GM21786 (cell line): ENCODE results near the gene NAA25.
A peak's percentile ranks its signal among the peaks of the same experiment; 100 is the strongest.
"Not testable (repeated sequence)": the region's sequence is repeated elsewhere in the genome, so short reads cannot be mapped to it uniquely, and the experiment has no call there.

Experiments used
- ATAC-seq: cut with Tn5 transposase; IDR thresholded peaks from one replicate; pipeline ENCODE4 v1.9.1; 2021; ENCODE audit not compliant: unreplicated experiment

Gene NAA25

GRCh38 chr12:112063273-112063672, 45.3 kb downstream of the NAA25 start:
- ATAC-seq: no peak

GRCh38 chr12:112061137-112061536, 47.4 kb downstream of the NAA25 start:
- no peak for ATAC-seq

GRCh38 chr12:112049351-112049750, 59.2 kb downstream of the NAA25 start:
- no peak for ATAC-seq

- ATAC-seq: no peak
These were observed 62.6 kb downstream of the NAA25 start for GRCh38 chr12:112046003-112046402.

- ATAC-seq: not testable (repeated sequence)
These were observed 72.0 kb downstream of the NAA25 start for GRCh38 chr12:112036614-112037013.

- ATAC-seq: no peak
These were observed 73.3 kb downstream of the NAA25 start for GRCh38 chr12:112035219-112035785.

- no peak for ATAC-seq
These were observed 76.3 kb downstream of the NAA25 start for GRCh38 chr12:112032292-112032691.

GRCh38 chr12:112031472-112031871, 77.1 kb downstream of the NAA25 start:
- no peak for ATAC-seq

GRCh38 chr12:112029301-112029700, 79.3 kb downstream of the NAA25 start:
- ATAC-seq: no peak

- no peak for ATAC-seq
These were observed 82.7 kb downstream of the NAA25 start for GRCh38 chr12:112025808-112026375.

GRCh38 chr12:112023759-112024396, 84.7 kb downstream of the NAA25 start:
- no peak for ATAC-seq

GRCh38 chr12:112022241-112023016, 86.2 kb downstream of the NAA25 start:
- no peak for ATAC-seq

- no peak for ATAC-seq
These were observed 87.6 kb downstream of the NAA25 start for GRCh38 chr12:112020947-112021457.

- ATAC-seq: no peak
These were observed 89.9 kb downstream of the NAA25 start for GRCh38 chr12:112018571-112019237.

- no peak for ATAC-seq
These were observed 91.5 kb downstream of the NAA25 start for GRCh38 chr12:112017041-112017440.

GRCh38 chr12:112015938-112016337, 92.6 kb downstream of the NAA25 start:
- no peak for ATAC-seq

- peak; percentile 3 for ATAC-seq
These were observed 94.8 kb downstream of the NAA25 start for GRCh38 chr12:112013601-112014402.

GRCh38 chr12:112012775-112013600, 95.6 kb downstream of the NAA25 start, which contains the start of the genes ERP29 and TMEM116:
TSS of gene ERP29 (plus strand) at chr12:112013426. CDS start at chr12:112013466, 40 bp downstream.
TSS of gene TMEM116 (minus strand) at chr12:112013165. CDS start at chr12:112005270, 7,895 bp downstream.
- peak; percentile 60 for ATAC-seq

- ATAC-seq: no peak
These were observed 96.9 kb downstream of the NAA25 start for GRCh38 chr12:112011685-112012084.
